ENCODE results near the gene RECQL5.
"Not testable (repeated sequence)": the region's sequence is repeated elsewhere in the genome, so short reads cannot be mapped to it uniquely, and the experiment has no call there.

The RECQL5 gene

GRCh38 chr17:75595920-75596313, 71.0 kb downstream of the RECQL5 start:
- in situ Hi-C loops (cut with MboI; ENCODE audit: low sequenced_read_pairs) = no loop called here

DNA sequence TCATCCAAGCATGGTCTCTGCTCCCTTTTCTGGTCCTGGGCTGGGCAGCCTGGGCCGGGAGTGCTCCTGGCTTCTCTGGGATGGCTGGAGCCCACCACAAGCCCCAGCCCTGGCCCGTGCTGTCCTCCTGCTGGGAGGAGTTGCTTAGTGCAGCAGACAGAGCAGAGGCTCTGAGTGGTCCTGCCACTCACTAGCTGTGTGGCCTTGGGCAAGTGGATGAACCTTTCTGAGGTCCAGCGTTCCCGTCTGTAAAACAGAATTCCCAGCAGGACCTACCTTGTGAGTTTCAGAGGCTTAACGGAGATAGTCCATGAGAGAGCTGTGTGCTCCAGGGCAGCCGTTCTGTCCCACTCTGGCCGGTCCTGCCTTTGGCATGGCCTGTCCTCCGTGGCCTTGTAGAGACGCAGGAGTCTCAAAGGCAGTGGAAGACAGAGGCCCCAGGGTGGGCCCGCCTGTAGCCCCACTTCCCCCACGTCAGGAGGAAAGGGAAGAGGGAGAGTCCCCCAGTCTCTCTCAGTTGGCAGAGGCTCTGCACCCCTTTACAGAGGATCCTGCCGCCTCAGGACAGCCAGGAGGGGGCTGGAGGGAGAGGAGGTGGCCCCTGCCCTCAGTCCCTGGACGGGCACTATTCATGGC, 71.6 kb downstream of the RECQL5 start:
- in situ Hi-C loops (cut with MboI; ENCODE audit: low sequenced_read_pairs) = no loop called here

DNA sequence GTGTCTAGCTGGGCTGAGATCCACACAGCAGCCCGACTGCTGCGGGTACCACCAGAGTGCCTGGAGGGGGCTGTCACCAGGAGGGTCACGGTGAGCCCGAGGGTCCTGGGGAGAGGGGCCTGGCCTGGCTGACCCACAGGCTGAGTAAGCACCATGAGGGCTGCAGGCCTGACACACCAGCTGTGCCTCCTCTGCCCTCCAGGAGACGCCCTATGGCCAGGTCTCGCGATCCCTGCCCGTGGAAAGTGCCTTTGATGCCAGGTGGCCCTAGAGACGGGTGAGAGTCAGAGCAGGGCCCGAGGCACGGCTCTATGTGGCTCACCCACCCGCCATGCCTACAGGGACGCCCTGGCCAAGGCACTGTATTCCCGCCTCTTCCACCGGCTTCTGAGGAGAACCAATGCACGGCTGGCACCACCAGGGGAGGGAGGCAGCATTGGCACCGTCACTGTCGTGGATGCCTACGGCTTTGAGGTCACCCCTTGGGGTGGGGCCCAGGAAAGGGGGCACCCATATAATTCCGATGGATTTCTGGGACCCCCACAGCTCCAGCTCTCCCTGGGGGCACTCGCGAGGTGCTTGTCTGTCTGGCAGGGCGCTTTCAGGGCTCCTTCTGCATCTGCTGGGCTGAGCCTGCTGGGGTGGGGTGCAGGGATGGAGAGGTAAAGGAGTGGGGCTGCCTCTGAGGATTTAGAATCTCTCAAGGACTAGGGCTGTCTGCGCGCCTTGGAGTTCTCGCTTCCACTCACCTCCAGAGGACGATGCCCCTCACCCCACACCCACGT, 72.3 kb downstream of the RECQL5 start:
- in situ Hi-C loops (cut with MboI; ENCODE audit: low sequenced_read_pairs) = no loop called here

DNA sequence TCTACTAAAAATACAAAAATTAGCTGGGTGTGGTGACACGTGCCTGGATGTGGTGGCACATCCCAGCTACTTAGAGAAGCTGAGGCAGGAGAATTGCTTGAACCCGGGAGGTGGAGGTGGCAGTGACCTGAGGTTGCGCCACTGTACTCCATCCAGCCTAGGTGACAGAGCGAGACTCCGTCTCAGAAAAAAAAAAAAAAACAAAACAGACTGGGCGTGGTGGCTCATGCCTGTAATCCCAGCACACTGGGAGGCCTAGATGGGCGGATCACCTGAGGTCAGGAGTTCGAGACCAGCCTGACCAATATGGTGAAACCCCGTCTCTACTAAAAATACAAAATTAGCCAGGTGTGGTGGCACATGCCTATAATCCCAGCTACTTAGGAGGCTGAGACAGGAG, 73.5 kb downstream of the RECQL5 start:
- in situ Hi-C loops (cut with MboI; ENCODE audit: low sequenced_read_pairs) = not testable (repeated sequence)

GRCh38 chr17:75592348-75593020, 74.5 kb downstream of the RECQL5 start:
- in situ Hi-C loops (cut with MboI; ENCODE audit: low sequenced_read_pairs) = no loop called here

DNA sequence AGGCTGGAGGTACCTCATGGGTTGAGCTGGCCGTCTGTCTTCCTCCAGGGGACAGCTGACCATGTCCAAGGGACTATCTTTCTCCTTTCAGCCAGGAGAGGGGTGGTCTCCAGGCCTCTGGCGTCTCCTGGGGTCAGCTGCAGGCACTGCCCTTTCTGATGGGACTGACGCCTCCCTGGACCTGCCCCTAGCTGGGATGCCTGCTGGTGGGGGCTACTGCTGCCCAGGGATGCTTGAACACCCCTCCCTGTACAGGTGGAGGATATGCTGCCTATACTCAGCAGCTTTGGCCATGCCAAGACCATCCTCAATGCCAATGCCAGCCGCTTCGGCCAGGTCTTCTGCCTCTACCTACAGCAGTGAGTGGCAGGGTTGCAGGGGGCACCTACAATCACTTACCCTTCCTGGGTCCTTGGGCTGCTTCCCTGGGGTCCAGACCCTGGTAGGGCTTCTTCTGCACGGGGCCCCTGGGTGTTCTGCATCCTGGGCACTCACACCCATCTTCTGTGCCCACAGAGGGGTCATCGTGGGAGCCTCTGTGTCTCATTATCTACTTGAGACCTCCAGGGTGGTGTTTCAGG, 75.1 kb downstream of the RECQL5 start:
- in situ Hi-C loops (cut with MboI; ENCODE audit: low sequenced_read_pairs) = no loop called here

DNA sequence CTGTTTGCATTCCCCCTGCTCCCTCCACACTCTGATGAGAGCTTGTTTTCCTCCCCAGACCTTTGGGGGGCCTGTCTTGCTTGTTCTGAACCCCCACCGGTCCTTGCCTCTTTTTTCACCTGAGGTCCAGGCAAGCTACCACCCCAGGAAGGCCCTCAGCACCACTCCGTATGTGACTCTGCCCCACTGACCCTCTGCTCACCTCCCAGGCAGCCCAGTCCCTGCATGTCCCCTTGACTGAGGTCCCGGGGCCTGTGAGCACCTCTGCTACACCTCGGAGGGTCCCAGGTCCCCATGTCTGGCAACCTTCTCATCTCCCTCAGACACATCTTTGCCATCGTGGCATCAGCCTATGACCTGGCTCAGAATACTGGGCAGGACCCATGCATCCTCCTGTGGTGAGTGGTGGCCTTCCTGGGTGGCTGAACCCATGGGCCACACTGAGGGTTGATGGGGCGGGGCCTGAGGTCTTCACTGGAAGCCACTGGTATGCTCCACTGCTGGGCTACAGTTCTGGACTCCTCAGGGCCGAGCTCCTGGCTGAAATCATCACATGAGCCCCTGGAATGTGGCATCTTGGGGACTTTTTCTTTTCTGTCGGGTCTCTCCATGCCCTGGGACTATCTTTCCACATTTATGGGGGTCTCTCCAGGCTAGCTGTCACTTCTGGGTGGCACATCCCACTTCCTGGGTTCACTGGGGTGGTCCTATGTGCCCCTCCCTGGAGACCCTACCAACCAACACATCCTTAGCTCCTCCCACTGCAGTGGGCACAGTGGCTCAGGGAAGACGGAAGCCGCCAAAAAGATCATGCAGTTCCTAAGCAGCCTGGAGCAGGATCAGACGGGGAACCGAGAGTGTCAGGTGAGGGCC, 75.9 kb downstream of the RECQL5 start:
- in situ Hi-C loops (cut with MboI; ENCODE audit: low sequenced_read_pairs) = no loop called here

- in situ Hi-C loops (cut with MboI; ENCODE audit: low sequenced_read_pairs) = no loop called here
These were observed 76.6 kb downstream of the RECQL5 start for GRCh38 chr17:75590314-75590761.

GRCh38 chr17:75589919-75590303, 77.0 kb downstream of the RECQL5 start:
- in situ Hi-C loops (cut with MboI; ENCODE audit: low sequenced_read_pairs) = no loop called here

GRCh38 chr17:75589012-75589918, 77.7 kb downstream of the RECQL5 start:
- in situ Hi-C loops (cut with MboI; ENCODE audit: low sequenced_read_pairs) = no loop called here

- in situ Hi-C loops (cut with MboI; ENCODE audit: low sequenced_read_pairs) = no loop called here
These were observed 78.3 kb downstream of the RECQL5 start for GRCh38 chr17:75588596-75589011.

GRCh38 chr17:75587675-75588595, 79.0 kb downstream of the RECQL5 start, which contains the start of gene MYO15B:
Gene MYO15B, plus strand, starts transcription at chr17:75587800. Its CDS starts 258 bp downstream, at chr17:75588058.
- in situ Hi-C loops (cut with MboI; ENCODE audit: low sequenced_read_pairs) = no loop called here

DNA sequence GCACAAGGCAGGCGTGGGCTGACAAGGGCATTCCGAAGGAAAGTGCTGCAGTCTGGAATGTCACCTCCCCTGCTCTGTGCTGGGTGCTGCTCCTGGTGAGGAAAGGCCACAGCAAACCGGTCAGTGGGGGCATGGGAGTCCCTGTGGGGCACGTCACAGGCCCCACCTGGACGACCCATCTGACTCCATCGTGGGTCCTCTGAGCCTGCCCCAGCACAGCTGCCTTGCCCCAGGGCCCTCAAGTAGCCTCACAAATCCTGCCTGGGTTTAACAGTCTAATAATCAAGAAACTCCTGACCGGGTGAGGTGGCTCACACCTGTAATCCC, 82.1 kb downstream of the RECQL5 start:
- in situ Hi-C loops (cut with MboI; ENCODE audit: low sequenced_read_pairs) = no loop called here

DNA sequence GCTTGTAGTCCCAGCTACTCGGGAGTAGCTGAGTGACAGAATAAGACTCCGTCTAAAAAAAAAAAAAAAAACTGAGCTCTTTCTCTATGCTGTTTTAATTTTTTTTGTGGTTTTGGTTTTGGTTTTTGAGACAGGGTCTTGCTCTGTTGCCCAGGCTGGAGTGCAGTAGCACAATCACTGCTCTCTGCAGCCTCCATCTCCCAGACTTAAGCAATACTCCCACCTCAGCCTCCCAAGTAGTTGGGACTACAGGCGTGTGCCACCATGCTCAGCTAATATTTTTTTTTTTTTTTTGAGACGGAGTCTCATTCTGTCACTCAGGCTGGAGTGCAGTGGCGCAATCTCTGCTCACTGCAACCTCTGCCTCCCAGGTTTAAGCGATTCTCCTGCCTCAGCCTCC, 83.8 kb downstream of the RECQL5 start:
- in situ Hi-C loops (cut with MboI; ENCODE audit: low sequenced_read_pairs) = not testable (repeated sequence)

GRCh38 chr17:75581121-75581725, 85.7 kb downstream of the RECQL5 start:
- in situ Hi-C loops (cut with MboI; ENCODE audit: low sequenced_read_pairs) = not testable (repeated sequence)

Measured in HL-60/S4 (cell line).